ENCODE data around the gene GPR26.

Gene GPR26

GRCh38 chr10:123666318-123667236 is at the start of gene GPR26:
GPR26 (plus strand) TSS chr10:123666355; CDS start chr10:123666408, 53 bp downstream.
- H3K4me3 ChIP-seq (ENCODE audit: low read length in 2 of 2), result no peak within 1 kb of the TSS
- H3K9me3 ChIP-seq (ENCODE audit: control insufficient read depth in 2 of 2, low read length in 2 of 2), result no peaks in the 10 kb centered on the region
- no peaks in the 10 kb centered on the region for H3K4me1 ChIP-seq (ENCODE audit: control insufficient read depth in 2 of 2, insufficient read depth in 2 of 2, low read length in 2 of 2)
- H3K27ac ChIP-seq (ENCODE audit: low read depth in 2 of 2, low read length in 2 of 2), result no peak within 1 kb of the TSS
- H3K9ac ChIP-seq (ENCODE audit: low read depth in 1 of 2, low read length in 2 of 2), result no peak within 1 kb of the TSS
- peaks cover 8 to 11% of the 10 kb centered on the region in 2 donors for H3K27me3 ChIP-seq (ENCODE audit: control insufficient read depth in 2 of 2, insufficient read depth in 2 of 2, low read length in 2 of 2)
- no peaks in the 10 kb centered on the region for H3K36me3 ChIP-seq (ENCODE audit: control insufficient read depth in 2 of 2, insufficient read depth in 2 of 2, low read length in 2 of 2)

- H3K27me3 ChIP-seq (ENCODE audit: control insufficient read depth in 2 of 2, insufficient read depth in 2 of 2, low read length in 2 of 2), result no peaks in the 10 kb centered on the region
- no peak overlapping the region for H3K27ac ChIP-seq (ENCODE audit: low read depth in 2 of 2, low read length in 2 of 2)
- H3K9ac ChIP-seq (ENCODE audit: low read depth in 1 of 2, low read length in 2 of 2), result no peak overlapping the region
- no peaks in the 10 kb centered on the region for H3K9me3 ChIP-seq (ENCODE audit: control insufficient read depth in 2 of 2, low read length in 2 of 2)
- H3K36me3 ChIP-seq (ENCODE audit: control insufficient read depth in 2 of 2, insufficient read depth in 2 of 2, low read length in 2 of 2), result no peaks in the 10 kb centered on the region
- H3K4me1 ChIP-seq (ENCODE audit: control insufficient read depth in 2 of 2, insufficient read depth in 2 of 2, low read length in 2 of 2), result no peaks in the 10 kb centered on the region
- no peak overlapping the region for H3K4me3 ChIP-seq (ENCODE audit: low read length in 2 of 2)
Observed at GRCh38 chr10:123618224-123618623, 47.9 kb upstream of the GPR26 start.

GRCh38 chr10:123619067-123619855 is 46.9 kb upstream of the GPR26 start:
- no peaks in the 10 kb centered on the region for H3K27me3 ChIP-seq (ENCODE audit: control insufficient read depth in 2 of 2, insufficient read depth in 2 of 2, low read length in 2 of 2)
- no peaks in the 10 kb centered on the region for H3K36me3 ChIP-seq (ENCODE audit: control insufficient read depth in 2 of 2, insufficient read depth in 2 of 2, low read length in 2 of 2)
- H3K9me3 ChIP-seq (ENCODE audit: control insufficient read depth in 2 of 2, low read length in 2 of 2), result no peaks in the 10 kb centered on the region
- H3K9ac ChIP-seq (ENCODE audit: low read depth in 1 of 2, low read length in 2 of 2), result no peak overlapping the region
- H3K27ac ChIP-seq (ENCODE audit: low read depth in 2 of 2, low read length in 2 of 2), result no peak overlapping the region
- H3K4me3 ChIP-seq (ENCODE audit: low read length in 2 of 2), result no peak overlapping the region
- no peaks in the 10 kb centered on the region for H3K4me1 ChIP-seq (ENCODE audit: control insufficient read depth in 2 of 2, insufficient read depth in 2 of 2, low read length in 2 of 2)

GRCh38 chr10:123620621-123621020 is 45.5 kb upstream of the GPR26 start:
- H3K9ac ChIP-seq (ENCODE audit: low read depth in 1 of 2, low read length in 2 of 2), result no peak overlapping the region
- no peaks in the 10 kb centered on the region for H3K36me3 ChIP-seq (ENCODE audit: control insufficient read depth in 2 of 2, insufficient read depth in 2 of 2, low read length in 2 of 2)
- H3K4me1 ChIP-seq (ENCODE audit: control insufficient read depth in 2 of 2, insufficient read depth in 2 of 2, low read length in 2 of 2), result no peaks in the 10 kb centered on the region
- no peaks in the 10 kb centered on the region for H3K27me3 ChIP-seq (ENCODE audit: control insufficient read depth in 2 of 2, insufficient read depth in 2 of 2, low read length in 2 of 2)
- no peak overlapping the region for H3K27ac ChIP-seq (ENCODE audit: low read depth in 2 of 2, low read length in 2 of 2)
- no peaks in the 10 kb centered on the region for H3K9me3 ChIP-seq (ENCODE audit: control insufficient read depth in 2 of 2, low read length in 2 of 2)
- no peak overlapping the region for H3K4me3 ChIP-seq (ENCODE audit: low read length in 2 of 2)

- Histone ChIP-seq H3K36me3 (ENCODE audit: control insufficient read depth in 2 of 2, insufficient read depth in 2 of 2, low read length in 2 of 2) (no peaks in the 10 kb centered on the region), H3K4me1 (ENCODE audit: control insufficient read depth in 2 of 2, insufficient read depth in 2 of 2, low read length in 2 of 2) (no peaks in the 10 kb centered on the region), H3K9me3 (ENCODE audit: control insufficient read depth in 2 of 2, low read length in 2 of 2) (no peaks in the 10 kb centered on the region), H3K9ac (ENCODE audit: low read depth in 1 of 2, low read length in 2 of 2) (no peak overlapping the region), H3K27ac (ENCODE audit: low read depth in 2 of 2, low read length in 2 of 2) (no peak overlapping the region), H3K27me3 (ENCODE audit: control insufficient read depth in 2 of 2, insufficient read depth in 2 of 2, low read length in 2 of 2) (no peaks in the 10 kb centered on the region), H3K4me3 (ENCODE audit: low read length in 2 of 2) (no peak overlapping the region)
Observed at GRCh38 chr10:123621492-123621891, 44.7 kb upstream of the GPR26 start.

- Histone ChIP-seq H3K4me1 (ENCODE audit: control insufficient read depth in 2 of 2, insufficient read depth in 2 of 2, low read length in 2 of 2) (no peaks in the 10 kb centered on the region), H3K36me3 (ENCODE audit: control insufficient read depth in 2 of 2, insufficient read depth in 2 of 2, low read length in 2 of 2) (no peaks in the 10 kb centered on the region), H3K27ac (ENCODE audit: low read depth in 2 of 2, low read length in 2 of 2) (no peak overlapping the region), H3K9me3 (ENCODE audit: control insufficient read depth in 2 of 2, low read length in 2 of 2) (no peaks in the 10 kb centered on the region), H3K4me3 (ENCODE audit: low read length in 2 of 2) (no peak overlapping the region), H3K9ac (ENCODE audit: low read depth in 1 of 2, low read length in 2 of 2) (no peak overlapping the region), H3K27me3 (ENCODE audit: control insufficient read depth in 2 of 2, insufficient read depth in 2 of 2, low read length in 2 of 2) (no peaks in the 10 kb centered on the region)
Observed at GRCh38 chr10:123621916-123622315, 44.2 kb upstream of the GPR26 start.

GRCh38 chr10:123622381-123622780 is 43.8 kb upstream of the GPR26 start:
- Histone ChIP-seq H3K27ac (ENCODE audit: low read depth in 2 of 2, low read length in 2 of 2) (no peak overlapping the region), H3K36me3 (ENCODE audit: control insufficient read depth in 2 of 2, insufficient read depth in 2 of 2, low read length in 2 of 2) (no peaks in the 10 kb centered on the region), H3K9me3 (ENCODE audit: control insufficient read depth in 2 of 2, low read length in 2 of 2) (no peaks in the 10 kb centered on the region), H3K4me1 (ENCODE audit: control insufficient read depth in 2 of 2, insufficient read depth in 2 of 2, low read length in 2 of 2) (no peaks in the 10 kb centered on the region), H3K4me3 (ENCODE audit: low read length in 2 of 2) (no peak overlapping the region), H3K27me3 (ENCODE audit: control insufficient read depth in 2 of 2, insufficient read depth in 2 of 2, low read length in 2 of 2) (no peaks in the 10 kb centered on the region), H3K9ac (ENCODE audit: low read depth in 1 of 2, low read length in 2 of 2) (no peak overlapping the region)

GRCh38 chr10:123624086-123624485 is 42.1 kb upstream of the GPR26 start:
- no peaks in the 10 kb centered on the region for H3K9me3 ChIP-seq (ENCODE audit: control insufficient read depth in 2 of 2, low read length in 2 of 2)
- H3K4me1 ChIP-seq (ENCODE audit: control insufficient read depth in 2 of 2, insufficient read depth in 2 of 2, low read length in 2 of 2), result no peaks in the 10 kb centered on the region
- H3K4me3 ChIP-seq (ENCODE audit: low read length in 2 of 2), result no peak overlapping the region
- no peaks in the 10 kb centered on the region for H3K36me3 ChIP-seq (ENCODE audit: control insufficient read depth in 2 of 2, insufficient read depth in 2 of 2, low read length in 2 of 2)
- H3K27me3 ChIP-seq (ENCODE audit: control insufficient read depth in 2 of 2, insufficient read depth in 2 of 2, low read length in 2 of 2), result no peaks in the 10 kb centered on the region
- H3K27ac ChIP-seq (ENCODE audit: low read depth in 2 of 2, low read length in 2 of 2), result no peak overlapping the region
- no peak overlapping the region for H3K9ac ChIP-seq (ENCODE audit: low read depth in 1 of 2, low read length in 2 of 2)

- H3K27ac ChIP-seq (ENCODE audit: low read depth in 2 of 2, low read length in 2 of 2), result no peak overlapping the region
- no peaks in the 10 kb centered on the region for H3K36me3 ChIP-seq (ENCODE audit: control insufficient read depth in 2 of 2, insufficient read depth in 2 of 2, low read length in 2 of 2)
- no peaks in the 10 kb centered on the region for H3K4me1 ChIP-seq (ENCODE audit: control insufficient read depth in 2 of 2, insufficient read depth in 2 of 2, low read length in 2 of 2)
- H3K27me3 ChIP-seq (ENCODE audit: control insufficient read depth in 2 of 2, insufficient read depth in 2 of 2, low read length in 2 of 2), result no peaks in the 10 kb centered on the region
- H3K9ac ChIP-seq (ENCODE audit: low read depth in 1 of 2, low read length in 2 of 2), result no peak overlapping the region
- no peaks in the 10 kb centered on the region for H3K9me3 ChIP-seq (ENCODE audit: control insufficient read depth in 2 of 2, low read length in 2 of 2)
- no peak overlapping the region for H3K4me3 ChIP-seq (ENCODE audit: low read length in 2 of 2)
Observed at GRCh38 chr10:123633106-123633505, 33.0 kb upstream of the GPR26 start.

- H3K4me1 ChIP-seq (ENCODE audit: control insufficient read depth in 2 of 2, insufficient read depth in 2 of 2, low read length in 2 of 2), result no peaks in the 10 kb centered on the region
- no peak overlapping the region for H3K4me3 ChIP-seq (ENCODE audit: low read length in 2 of 2)
- no peak overlapping the region for H3K27ac ChIP-seq (ENCODE audit: low read depth in 2 of 2, low read length in 2 of 2)
- H3K27me3 ChIP-seq (ENCODE audit: control insufficient read depth in 2 of 2, insufficient read depth in 2 of 2, low read length in 2 of 2), result no peaks in the 10 kb centered on the region
- no peaks in the 10 kb centered on the region for H3K36me3 ChIP-seq (ENCODE audit: control insufficient read depth in 2 of 2, insufficient read depth in 2 of 2, low read length in 2 of 2)
- H3K9me3 ChIP-seq (ENCODE audit: control insufficient read depth in 2 of 2, low read length in 2 of 2), result no peaks in the 10 kb centered on the region
- no peak overlapping the region for H3K9ac ChIP-seq (ENCODE audit: low read depth in 1 of 2, low read length in 2 of 2)
Observed at GRCh38 chr10:123633636-123634035, 32.5 kb upstream of the GPR26 start.
